ENCODE results near the gene ACSL3.

The ACSL3 gene

DNA sequence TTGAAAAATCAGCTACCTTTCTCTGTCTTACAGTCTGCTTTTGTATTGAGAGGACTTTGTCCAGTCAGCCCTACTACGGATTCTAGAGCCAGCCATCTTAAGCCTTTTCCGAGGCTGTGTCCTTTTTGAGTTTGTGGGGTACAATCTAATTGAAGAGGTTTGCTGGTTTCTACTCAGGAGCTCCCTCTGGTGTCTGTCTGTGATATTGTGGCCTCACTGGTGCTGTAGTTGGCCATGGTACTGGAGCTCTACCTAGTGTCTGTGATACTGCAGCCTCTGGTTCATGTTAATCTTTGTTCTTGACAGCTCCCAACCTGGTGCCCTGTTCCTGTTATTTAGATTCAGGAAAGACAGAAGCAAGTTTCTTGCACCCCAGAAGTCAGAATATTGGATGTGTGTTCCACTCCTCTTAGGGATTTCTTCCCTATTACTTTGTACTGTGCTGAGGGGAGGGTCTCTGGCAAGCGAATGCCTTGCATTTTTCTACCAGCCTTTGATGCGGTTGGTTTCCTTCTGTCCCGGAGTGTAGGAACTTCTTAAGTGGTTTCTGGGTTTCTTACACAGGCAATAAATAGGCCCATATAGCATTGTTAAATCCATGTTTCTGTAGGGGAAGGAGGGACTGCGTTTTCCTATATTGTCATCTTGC, 78.5 kb downstream of the ACSL3 start:
- DNase-seq (ENCODE audit: low read depth in 1 of 2, low spot score in 1 of 2), result no peak

DNA sequence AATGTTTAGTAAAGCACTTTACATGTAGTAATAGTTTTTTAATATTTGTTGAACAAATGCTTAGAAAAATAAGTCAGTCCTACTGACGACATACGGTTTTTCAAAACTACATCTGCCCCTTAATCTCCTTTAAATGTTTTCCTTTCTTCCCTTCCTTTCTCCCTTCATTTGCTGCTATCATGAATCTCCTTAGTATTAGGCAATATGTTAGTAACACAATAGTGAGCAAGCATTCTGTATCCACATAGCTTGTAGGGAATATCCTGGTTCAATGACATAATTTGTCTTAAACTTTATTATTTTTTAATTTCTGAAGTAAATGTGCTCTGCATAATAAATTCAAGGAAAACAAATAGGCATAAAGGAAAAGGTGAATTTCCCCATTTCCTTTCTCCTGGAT, 79.1 kb downstream of the ACSL3 start:
- DNase-seq (ENCODE audit: low read depth in 1 of 2, low spot score in 1 of 2), result no peak

DNA sequence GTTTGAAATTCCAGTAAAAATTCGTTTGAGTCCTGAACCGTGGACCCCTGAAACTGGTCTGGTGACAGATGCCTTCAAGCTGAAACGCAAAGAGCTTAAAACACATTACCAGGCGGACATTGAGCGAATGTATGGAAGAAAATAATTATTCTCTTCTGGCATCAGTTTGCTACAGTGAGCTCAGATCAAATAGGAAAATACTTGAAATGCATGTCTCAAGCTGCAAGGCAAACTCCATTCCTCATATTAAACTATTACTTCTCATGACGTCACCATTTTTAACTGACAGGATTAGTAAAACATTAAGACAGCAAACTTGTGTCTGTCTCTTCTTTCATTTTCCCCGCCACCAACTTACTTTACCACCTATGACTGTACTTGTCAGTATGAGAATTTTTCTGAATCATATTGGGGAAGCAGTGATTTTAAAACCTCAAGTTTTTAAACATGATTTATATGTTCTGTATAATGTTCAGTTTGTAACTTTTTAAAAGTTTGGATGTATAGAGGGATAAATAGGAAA, 80.7 kb downstream of the ACSL3 start:
- DNase-seq (ENCODE audit: low read depth in 1 of 2, low spot score in 1 of 2), result no peak

DNA sequence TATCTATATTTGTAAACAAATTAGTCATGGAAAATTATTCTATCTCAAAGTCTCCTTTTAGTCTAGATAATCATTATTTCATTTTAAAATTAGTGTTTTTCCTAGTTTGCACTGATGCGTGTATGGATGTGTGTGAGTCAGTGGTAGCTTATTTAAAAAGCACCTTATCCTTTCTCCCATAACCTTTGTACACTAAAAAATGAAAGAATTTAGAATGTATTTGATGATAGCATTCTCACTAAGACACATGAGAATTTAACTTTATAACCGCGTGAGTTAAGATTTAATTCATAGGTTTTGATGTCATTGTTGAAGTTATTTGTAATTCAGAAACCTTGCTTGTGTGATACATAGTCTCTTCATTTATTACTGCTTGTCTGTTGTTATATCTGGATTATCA, 81.7 kb downstream of the ACSL3 start:
- DNase-seq (ENCODE audit: low read depth in 1 of 2, low spot score in 1 of 2), result no peak

DNA sequence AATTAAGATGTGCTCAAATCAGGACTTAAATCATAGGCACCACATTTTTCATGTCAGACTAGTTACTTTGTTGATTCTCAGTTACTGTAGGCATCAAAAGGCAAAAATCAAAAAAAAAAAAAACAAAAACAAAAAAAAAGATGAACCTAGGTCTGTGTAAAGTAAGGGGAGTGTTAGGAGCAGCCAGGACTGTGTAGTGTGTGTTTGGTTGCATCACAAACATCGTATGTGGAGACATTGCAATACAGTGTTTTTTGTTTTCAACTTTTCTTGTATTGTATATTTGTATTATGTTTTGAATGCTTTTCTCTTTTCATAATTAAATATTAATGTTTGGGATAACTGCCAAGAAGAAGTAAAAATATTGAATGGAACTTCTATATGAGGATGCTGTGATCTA, 82.1 kb downstream of the ACSL3 start:
- DNase-seq (ENCODE audit: low read depth in 1 of 2, low spot score in 1 of 2), result no peak

DNA sequence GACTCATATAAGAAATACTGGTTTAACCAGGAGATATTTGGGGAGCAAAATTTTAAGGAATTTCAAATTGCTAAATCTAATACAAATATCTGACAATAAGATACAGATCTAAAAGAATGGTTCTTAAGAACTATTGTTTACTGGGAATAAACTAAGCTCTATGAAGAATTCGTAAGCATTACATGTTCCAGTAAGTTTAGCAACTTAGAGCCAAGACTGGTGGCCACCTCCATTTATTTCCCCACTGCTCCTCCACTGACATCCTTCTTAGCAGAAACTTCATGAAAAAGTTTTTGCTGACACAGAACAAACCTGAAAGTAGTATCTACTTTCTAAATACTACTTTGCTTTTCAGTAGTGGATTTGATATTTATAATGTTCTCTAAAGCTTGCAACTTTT, 83.0 kb downstream of the ACSL3 start:
- DNase-seq (ENCODE audit: low read depth in 1 of 2, low spot score in 1 of 2), result no peak

DNA sequence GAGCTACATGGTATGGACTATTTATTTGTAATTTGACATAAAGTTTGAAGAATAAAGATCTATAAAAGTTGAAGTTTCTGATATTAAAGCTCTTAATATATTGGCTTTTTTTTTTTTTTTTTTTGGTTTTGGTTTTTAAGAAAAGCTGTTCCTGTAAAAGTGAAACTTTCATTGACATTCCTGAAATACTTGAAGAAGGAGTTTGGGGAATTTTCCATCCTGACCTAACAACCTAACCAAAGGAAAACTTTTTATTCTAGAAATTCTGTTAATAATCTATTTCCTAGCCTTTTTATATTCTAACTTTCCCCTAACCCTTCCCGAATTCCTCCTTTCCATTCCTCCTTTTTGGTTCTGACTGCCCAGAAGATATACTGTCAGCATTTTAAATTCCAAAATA, 83.7 kb downstream of the ACSL3 start:
- DNase-seq (ENCODE audit: low read depth in 1 of 2, low spot score in 1 of 2), result no peak

DNA sequence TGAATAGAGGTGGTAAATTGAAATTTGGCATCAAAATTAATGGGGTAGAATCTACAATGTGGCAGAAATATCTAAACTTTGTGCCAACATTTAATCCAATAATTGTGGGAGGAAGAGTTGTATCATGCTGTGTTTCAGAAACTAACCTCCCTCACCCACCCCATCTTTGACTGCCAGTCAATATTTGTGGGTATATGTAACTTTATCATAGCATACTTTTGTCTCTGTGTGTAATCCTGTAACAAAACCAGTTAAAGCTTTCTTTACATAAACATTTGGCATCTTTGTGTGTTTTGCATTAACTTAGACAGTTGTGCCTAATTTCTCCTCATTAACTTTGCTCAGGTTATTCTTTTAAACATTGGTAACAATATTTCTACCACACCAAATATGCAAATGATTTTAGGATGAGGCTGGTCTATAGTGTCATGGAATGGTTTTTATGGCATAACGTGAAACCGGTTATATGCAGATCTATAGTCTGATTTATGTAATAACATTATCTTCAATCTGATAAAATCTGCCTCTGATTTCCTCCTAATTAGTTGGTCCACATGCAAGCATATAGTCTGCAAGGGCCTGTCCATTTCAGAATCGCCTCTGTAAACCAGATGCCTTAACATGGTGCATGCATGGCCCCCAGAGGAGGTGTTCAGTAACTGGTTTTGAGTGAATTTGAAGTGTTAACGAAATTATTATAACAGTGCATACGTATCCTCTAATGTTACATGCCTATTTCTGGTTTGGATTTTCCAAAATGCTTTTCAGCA, 84.3 kb downstream of the ACSL3 start:
- no peak for DNase-seq (ENCODE audit: low read depth in 1 of 2, low spot score in 1 of 2)

DNA sequence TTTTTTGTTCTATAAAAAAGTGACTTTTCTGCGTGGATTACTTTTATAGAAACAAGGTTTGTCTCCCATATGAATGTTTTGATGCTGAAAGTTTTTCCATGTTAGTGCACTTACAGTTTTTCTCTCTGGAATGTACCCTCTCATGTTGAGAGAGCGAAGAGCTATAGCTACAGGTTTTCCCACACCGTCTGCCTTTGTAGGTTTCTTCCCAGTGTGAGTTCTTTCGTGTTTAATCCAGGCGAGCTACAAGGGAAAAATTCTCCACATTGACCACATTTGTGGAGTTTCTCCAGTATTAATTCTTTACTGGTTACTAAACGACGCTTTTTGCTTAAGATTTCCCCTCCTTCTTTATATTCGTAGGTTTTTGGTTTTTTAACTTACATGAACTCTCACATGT, 85.1 kb downstream of the ACSL3 start:
- DNase-seq (ENCODE audit: low read depth in 1 of 2, low spot score in 1 of 2), result no peak

DNA sequence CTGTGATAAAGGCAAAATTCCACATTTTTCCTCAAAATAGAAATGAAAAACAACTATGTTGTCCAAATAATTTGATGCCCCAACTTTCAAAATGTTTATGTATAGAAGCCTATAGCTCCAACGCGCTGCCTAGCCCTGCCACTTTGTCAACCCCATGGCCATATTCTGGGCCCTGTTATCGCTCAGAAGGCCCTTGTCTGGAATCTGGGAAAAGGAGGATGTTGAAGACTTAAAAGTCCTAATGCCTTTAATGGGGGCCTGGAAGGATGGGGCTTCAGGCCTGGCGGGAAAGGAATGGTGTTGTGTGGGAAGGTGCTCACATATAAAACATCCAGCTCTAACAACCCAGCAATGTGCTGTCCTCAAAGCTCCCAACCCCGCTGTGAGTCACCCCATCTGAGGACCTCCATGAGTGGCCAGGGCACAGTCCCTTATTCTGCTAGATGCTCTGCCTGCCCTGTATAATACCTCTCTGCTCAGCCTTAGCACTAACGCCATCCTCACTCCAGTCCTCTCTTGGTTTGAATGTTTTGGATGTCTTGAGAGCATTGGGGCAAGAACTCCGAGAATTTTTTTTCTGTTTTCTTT, 86.0 kb downstream of the ACSL3 start:
- no peak for DNase-seq (ENCODE audit: low read depth in 1 of 2, low spot score in 1 of 2)

DNA sequence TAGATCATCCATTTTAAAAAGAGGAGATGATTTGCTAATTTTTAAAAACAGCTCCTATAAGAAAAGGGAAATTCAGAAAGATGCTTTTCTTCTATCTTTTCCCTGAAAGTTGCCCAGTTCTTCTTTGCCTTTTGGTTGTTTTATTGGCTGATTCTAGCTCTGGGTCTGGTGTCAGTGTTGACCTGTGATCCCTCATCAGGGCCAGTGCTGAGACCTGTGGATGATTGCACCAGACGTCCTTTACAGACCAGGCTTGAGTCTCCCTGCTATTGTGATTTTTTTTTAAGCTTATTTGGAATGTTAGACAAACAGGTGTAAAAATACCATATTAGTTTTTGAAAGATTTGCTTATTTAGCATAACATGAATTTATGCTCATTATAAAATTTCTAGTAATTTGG, 88.2 kb downstream of the ACSL3 start:
- DNase-seq (ENCODE audit: low read depth in 1 of 2, low spot score in 1 of 2), result no peak

DNA sequence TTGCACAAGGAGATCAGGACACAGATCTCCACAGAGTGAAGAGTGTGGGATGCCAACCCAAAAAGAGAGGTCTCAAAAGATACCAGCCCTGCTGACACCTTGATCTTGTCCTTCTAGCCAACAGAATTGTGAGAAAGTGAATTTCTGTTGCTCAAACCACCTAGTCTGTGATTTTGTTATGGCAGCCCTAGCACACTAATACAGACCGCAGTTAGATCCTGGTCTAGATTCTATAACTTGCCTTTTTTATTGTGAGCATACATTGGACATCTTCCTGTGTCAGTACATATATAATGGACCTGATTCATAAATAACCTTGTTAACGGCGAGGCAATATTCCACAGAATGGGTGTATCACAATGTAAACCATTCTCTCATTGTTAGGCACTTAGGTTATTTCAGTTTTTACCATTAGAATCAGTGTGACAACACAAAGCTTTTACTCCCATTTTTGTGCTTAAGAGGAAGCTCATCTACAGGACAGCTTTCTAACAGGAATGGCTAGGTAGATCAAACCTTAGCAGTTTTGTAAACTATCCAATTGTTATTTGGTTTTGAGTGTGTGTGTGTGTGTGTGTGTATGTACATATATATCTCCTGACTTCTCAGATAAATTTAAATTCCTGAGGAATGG, 89.0 kb downstream of the ACSL3 start:
- DNase-seq (ENCODE audit: low read depth in 1 of 2, low spot score in 1 of 2), result no peak

DNA sequence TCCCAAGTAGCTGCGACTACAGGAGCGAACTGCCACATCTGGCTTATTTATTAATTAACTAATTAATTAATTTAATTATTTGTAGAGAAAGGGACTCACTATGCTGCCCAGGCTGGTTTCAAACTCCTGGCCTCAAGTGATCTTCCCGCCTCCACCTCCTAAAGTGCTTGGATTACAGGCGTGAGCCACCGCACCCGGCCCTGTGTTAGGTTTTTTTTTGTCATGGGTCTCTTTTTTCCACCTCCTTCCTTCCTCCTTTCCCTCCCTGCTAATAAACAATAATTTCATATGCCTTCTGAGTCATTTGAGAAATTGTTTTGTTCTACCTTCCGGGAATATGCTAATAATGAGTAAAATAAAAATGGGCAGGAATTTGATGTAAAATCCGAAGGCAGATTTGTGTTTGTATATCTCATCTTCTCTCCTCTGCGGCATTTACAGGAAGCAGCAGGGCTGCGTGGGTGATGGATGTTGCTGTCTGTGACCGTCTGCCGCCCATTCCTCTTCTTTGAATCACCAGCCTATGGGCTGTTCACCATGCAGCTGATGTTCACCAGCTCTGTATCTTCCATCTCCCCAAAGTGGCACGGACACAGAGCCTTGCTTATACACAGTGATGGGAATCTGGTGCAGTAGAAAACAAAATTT, 89.9 kb downstream of the ACSL3 start:
- no peak for DNase-seq (ENCODE audit: low read depth in 1 of 2, low spot score in 1 of 2)

DNA sequence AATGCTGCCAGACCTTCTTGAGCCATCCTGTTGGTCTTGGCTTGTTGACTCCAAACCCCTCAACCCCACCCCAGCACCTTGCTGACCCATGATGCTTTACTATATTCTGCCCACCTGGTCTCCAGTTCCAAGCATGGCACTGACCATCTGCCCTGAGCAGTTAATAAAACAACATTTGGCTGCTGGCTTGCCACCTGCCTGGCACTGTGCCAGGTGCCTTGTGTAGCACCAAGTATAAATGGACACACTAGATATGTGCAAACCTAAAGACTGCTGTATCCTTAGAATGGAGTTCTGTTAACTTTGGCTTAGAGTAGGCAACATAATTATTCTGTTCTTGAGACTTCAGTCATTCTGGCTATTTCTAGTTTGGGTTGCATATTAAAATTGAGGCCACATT, 91.4 kb downstream of the ACSL3 start:
- DNase-seq (ENCODE audit: low read depth in 1 of 2, low spot score in 1 of 2), result no peak

DNA sequence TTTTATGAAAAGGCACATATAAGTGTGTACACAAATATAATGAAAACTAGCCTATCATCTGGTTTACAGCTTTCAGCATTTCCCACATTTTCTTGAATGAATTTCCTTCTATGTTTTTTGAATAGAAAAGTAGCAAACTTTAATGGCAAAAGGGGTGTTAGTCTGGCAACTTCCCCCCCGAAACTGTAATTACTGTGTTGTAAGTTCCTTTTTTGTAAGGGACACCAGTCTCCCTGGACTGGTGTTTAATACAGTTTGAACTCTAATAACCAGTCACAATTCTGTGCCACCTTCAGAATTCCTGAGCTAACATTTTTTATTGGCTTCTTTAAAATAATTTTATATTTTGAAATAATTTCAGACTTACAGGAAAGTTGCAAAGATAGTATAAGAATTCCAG, 94.2 kb downstream of the ACSL3 start:
- DNase-seq (ENCODE audit: low read depth in 1 of 2, low spot score in 1 of 2), result no peak

DNA sequence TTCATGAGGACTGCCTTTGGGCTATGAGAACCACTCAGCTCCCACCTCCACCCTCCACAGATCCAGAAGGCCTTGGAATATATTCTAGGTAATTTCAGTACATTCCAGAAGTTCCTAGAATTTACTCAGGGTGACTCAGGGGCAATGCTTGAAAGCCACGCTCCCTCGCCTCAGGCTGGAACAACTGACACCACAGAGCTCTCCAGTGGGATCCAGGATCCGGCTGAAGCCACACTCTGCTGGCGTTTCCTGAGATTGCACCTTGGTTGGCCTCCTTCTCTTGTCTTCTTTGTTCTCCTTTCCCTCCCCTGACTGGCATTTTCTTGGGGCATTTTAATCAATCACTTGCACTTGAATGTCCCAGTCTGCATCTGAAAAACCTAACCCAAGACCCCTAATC, 98.5 kb downstream of the ACSL3 start:
- no peak for DNase-seq (ENCODE audit: low read depth in 1 of 2, low spot score in 1 of 2)

DNA sequence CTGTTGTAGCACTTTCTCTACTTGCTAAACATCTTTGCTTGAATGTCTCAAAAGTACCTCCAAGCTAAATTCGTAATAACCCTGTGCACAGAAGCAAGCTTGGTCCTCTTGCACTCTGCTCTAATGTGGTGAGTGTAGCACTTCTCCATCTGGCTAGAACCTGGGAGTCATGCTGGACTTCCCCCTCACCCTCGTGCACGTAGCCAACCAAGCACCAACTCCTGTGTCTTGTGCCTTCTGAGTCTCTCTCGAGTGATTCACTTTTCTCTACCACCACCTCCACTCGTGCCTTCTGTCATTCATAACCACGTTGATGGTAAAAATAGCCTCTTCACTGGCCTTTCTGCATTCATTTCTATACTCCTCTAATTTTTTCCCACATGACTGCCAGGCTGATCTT, 99.3 kb downstream of the ACSL3 start:
- DNase-seq (ENCODE audit: low read depth in 1 of 2, low spot score in 1 of 2), result no peak

DNA sequence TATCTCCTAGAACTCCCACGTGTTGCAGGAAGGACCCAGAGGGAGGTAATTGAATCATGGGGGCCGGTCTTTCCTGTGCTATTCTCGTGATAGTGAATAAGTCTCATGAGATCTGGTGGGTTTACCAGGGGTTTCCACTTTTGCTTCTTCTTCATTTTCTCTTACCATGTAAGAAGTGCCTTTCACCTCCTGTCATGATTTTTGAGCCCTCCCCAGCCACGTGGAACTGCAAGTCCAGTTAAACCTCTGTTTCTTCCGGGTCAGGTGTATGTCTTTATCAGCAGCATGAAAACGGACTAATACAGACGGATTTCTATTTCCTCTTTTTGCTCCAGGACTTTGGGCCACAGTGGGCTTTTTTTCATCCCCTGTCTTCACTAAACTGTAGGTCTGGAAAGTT, 102.8 kb downstream of the ACSL3 start:
- no peak for DNase-seq (ENCODE audit: low read depth in 1 of 2, low spot score in 1 of 2)

DNA sequence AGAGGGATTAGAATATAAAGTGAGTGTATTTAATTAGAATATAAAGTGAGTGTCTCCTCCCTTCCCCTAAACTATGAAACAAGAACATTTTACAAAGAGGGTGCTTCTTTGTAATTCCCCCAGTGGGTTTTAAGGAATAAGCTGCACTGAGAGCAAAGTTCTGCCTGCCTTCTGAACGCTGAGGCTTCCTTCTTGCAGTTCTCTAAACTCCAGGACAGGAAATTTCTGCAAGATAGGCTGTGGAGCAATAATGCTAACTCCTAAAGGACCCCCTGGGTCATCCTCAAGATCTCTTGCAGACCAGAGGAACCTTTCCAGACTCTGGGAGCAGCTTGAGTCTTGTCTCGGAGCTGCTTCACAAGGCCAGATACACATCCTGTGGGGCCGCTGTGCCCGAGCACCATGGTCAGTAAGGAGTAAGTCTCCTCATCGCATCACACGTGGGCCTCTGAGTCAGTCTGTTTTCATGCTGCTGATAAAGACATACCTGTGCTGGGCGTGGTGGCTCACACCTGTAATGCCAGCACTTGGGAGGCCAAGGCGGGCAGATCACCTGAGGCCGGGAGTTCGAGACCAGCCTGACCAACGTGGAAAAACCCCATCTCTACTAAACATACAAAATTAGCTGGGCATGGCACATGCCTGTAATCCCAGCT, 103.7 kb downstream of the ACSL3 start:
- DNase-seq (ENCODE audit: low read depth in 1 of 2, low spot score in 1 of 2), result no peak

DNA sequence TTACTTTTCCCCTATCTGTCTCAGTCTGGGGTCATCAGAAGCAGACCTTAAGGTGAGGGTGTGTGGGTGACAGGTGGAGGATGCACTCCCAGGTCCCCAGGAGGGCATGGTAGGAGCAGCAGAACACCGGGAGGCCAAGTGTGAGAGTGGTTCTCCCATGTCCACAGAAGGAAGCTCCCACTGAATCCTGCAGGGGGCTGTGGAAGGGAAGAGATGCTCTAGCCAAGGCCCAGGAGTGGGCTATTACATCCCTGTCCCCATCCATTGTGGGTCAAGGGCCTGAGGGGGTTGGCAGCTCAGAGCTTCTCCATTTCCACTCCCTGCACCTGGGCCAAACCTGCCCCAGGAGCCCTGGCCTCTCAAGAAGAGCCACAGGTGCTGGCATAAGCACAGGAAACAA, 104.7 kb downstream of the ACSL3 start:
- no peak for DNase-seq (ENCODE audit: low read depth in 1 of 2, low spot score in 1 of 2)

DNA sequence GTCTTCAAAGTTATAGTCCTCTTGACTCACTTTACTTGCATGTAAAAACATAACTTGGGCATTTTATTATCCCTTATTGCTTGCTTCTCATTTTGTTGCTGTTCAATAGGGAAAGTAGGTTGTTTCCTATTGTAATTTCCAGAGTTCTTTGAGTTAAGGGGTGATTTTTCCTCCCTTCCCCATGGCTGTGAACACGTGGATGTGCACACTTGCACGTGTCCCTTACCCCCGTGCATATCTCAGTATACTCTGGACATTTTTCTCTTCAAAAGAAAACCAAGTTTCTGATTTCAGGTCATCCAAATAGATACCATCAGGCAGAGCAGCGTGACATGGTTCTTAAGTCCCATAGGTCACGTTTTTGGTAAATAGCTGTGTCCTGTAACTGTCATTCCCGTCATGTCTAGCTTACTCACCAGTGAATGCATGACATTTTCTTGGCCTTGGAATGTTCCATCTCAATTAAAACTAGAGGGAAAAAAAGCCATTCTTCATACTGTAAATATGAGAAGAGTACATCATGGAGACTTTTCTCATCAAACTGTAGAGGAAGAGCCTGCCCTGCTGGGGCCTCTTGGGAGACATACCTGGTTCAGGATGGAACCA, 107.8 kb downstream of the ACSL3 start:
- DNase-seq (ENCODE audit: low read depth in 1 of 2, low spot score in 1 of 2), result no peak

Data from activated T-helper 1 cell treated with anti-CD3 and anti-CD28 coated beads, Interleukin-2, amount 50 U/mL, for 16 hours (primary cell).